Islet of Langerhans (tissue), 1 donor: ENCODE data around the gene BANF1.
"Not testable (repeated sequence)": the region's sequence is repeated elsewhere in the genome, so short reads cannot be mapped to it uniquely, and the experiment has no call there.

ENCODE experiments used
- FAIRE-seq: peaks from one replicate; lab custom pipeline; 2011; peaks lifted over from hg19 to GRCh38; lab: Jason Lieb, UNC

BANF1 gene

DNA sequence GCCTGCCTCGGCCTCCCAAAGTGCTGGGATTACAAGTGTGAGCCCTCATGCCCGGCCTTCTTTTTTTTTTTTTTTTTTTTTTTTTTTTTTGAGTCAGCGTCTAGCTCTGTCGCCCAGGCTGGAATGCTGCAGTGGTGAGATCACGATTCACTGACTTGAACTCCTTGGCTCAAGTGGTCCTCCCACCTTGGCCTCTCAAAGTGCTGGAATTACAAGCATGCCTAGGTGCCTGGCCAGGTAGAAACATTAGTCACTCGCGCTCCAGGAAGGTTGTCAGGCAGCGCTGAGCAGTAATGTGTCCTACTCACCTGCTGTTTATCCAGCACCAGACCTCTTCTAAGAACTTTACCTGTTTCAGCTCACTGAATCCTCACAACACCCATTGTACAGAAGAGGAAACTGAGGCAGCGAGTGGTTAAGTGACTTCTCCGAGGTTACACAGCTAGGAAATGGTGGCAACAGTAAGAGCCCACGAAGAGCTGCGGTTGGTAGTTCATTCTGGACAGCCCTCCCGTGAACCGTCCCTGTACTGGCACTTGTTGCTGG, 9.0 kb downstream of the BANF1 start:
- FAIRE-seq, result no peak

DNA sequence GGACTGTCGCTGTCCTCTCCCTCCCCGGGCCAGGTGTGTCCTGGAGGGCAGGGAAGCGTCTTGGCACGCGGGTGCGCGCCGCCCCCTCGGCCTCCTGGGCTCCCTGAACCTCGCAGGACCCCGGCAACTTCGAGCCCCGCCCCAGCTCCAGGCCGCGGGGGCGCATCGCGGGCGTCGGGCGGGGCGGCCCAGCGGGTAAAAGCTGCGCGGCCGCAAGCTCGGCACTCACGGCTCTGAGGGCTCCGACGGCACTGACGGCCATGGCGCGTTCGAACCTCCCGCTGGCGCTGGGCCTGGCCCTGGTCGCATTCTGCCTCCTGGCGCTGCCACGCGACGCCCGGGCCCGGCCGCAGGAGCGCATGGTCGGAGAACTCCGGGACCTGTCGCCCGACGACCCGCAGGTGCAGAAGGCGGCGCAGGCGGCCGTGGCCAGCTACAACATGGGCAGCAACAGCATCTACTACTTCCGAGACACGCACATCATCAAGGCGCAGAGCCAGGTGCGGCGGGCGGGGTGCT, 9.5 kb downstream of the BANF1 start, which contains the start of gene CST6:
CST6 (plus strand) TSS at position 224 of the 519 bp plus-strand sequence; CDS start at position 261, 37 bp downstream.
- FAIRE-seq, result no peak

DNA sequence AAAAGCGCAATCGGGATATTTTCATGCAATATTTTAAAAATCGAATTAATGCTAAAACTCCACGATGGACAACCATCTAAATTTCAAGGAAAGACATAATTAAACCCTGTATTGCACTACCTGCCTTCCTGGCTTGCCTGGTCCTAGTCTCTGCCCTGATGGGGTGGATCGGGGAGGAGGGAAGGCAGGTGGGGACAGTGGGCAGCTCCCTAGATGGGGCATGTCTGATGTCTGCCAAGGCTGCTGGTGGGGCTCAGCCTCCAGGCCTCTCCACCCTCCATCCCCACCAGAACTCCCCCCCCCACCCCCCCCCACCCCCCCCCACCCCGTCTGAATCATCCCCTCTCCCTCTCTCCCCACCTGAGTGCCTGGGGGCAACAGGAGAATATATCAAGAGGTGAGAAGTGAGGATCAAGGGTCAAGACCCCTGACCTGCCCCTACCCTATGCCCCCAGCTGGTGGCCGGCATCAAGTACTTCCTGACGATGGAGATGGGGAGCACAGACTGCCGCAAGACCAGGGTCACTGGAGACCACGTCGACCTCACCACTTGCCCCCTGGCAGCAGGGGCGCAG, 10.2 kb downstream of the BANF1 start:
- no peak for FAIRE-seq

DNA sequence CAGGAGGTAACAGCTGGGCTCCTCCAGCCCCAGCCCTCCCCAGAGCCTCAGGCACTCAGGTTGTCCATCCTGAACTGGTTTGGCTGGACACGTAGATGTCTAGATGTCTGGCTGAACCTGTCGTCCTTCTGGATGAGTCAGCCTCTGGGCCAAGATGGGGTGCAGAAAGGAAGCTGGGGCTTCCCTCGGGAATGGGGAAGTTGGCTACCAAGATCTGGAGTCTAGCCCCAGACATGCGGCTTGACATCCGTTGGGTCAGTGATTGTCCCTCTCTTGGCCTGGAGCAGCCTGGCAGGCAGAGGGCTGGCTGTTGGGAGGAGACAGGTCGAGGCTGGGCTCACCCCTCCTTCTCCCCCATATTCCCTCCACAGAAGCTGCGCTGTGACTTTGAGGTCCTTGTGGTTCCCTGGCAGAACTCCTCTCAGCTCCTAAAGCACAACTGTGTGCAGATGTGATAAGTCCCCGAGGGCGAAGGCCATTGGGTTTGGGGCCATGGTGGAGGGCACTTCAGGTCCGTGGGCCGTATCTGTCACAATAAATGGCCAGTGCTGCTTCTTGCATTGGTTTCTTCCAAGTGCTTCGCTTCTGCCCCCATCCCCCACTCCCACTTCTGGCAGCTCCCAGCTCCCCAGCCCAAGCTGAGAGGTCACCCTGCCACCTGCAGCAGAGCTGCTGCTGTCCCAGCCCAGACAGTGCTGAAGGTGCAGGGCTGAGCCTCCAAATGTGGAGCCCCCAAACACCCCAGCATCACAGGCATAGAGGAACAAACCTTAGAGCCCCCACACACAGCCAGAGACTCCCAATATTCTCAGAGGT, 10.9 kb downstream of the BANF1 start:
- no peak for FAIRE-seq

DNA sequence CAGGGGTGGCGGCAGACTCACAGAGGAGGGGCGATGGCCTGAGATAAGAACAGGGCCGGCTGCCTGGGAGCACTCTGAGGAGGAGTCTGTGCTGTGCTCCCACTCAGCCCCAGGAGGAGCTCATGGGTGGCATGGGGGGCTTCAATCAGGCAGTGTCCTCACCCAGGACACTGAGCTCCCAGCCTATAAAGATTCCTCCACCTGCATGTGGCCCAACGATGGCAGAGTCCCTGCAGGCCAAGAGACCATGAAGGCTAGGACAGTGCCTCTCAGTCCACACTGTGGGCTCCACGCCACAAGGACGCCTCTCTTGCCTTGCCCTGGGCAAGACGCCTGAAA, 11.4 kb downstream of the BANF1 start:
- FAIRE-seq, result no peak

DNA sequence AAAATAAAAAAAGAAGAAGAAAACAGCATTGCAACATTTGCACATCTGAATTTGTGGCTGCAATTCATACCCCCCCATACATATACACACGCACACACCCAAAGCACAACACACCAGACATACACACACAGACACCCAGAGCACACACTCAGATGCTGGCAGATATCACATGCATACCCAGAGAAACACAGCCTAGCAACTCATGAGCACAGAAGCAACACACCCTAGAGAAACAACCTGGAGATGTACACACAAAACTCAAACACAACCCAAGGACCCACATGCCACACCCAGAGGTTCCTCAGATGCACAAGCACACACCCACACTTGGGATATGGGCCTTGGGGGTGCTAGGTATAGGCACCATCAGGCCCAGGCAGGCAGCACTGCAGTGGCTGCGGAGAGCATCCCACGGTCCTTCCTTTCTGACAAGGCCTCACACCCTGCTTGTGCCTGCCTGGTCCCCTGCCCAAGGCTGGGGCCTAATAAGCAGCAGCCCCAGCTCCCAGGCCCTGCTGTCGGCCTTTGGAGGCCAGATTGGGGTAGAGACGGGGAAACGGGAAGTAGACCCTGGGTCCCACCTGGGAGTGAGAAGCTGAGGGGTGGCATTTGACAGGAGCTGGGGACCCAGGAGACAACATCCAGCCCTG, 12.6 kb downstream of the BANF1 start:
- no peak for FAIRE-seq

DNA sequence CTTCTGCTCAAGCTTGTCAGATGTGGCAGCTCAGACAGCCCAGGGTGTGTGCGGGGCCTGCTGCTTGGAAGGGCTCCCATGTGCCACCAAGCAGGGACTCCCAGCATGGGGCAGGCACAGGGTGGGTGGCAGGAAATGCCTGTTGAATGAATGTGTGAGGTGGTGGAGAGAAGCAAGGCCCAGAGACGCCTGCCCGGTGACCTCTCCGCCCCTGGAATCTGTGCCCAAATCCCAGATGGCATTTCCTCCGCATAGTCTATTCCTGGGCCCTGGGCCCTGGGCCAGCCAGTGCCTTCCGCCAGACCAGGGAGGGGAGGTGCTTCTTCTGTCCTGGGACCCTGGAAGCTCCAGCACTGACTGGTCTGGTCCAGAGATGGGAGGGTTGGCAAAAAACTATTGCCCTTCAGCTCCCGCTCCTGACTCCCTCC, 13.2 kb downstream of the BANF1 start:
- FAIRE-seq, result no peak

DNA sequence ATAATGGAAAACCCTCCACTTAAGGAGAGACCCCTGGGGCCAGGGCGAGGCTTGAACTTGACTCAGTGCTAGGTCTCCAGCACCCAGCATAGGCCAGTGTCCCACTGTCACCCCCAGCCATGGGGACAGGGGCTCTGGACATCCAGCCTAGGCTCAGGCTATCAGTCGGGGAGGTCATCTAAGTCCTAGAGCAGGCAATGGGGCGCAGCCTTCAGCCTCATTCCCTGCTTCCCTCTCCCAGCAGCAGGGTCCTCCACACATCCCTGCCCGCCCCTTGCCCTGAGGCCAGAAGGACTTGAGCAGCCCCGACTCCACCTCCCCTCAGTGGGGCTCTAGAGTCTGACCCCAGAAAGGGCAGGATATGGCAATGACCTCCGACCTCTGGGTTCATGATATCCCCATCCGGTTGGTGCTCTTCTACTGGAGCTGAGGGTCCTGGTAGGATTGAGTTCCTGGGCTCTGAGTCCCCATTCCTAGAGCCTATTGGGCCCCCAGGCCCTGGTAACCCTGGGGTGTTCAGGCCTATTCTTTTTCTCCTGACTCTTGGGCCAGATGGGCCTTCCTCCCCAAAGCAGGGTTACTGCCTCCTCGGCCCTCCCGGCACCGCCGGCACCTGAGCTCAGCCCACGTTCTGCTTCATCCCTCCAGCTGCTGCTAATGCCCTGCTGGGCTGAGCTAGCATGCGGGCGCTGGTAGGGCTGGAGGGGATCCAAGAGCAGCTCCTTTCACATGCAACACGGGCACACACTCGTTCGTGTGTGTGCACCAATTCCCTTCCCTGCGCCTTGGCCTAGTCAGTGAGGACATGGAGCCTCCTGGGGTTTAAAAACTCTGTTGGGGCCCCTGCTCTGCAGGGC, 13.9 kb downstream of the BANF1 start:
- no peak for FAIRE-seq

DNA sequence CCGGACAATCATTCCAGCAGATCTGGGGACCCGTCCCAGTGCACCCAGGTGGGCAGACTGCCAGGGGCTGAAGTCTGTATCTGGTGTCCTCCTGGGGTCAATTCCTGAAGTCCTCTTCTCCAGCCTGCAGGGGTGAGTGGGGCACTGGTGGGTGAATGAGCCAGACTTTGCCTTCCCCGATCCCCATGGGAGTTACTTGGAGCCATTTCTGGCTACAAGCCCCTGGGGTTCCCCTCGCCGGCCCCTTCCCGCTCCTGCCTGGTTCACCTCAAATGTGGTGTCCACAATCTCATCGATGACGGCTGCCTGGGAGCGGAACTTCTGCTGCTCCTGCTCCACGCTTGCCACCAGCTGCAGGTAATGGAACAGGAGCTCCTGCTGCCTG, 14.5 kb downstream of the BANF1 start:
- no peak for FAIRE-seq

DNA sequence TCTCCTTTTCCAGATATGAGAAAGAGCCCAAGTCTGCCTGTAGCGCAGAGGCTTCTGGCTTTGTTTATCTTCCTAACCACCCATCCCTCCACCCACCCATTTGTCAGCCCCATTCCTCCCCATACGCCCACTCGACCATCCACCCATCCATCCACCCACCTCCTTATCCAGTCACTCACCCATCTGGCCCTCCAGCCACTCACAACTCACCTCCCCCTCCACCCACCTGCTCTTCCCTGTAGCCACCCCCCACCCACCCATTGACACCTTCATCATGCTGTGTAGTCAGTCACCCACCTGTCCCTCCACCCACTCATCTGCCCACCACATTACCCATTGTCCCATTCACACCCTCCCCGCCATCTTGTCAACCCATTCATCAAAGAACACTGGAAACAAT, 15.0 kb downstream of the BANF1 start:
- FAIRE-seq, result no peak

DNA sequence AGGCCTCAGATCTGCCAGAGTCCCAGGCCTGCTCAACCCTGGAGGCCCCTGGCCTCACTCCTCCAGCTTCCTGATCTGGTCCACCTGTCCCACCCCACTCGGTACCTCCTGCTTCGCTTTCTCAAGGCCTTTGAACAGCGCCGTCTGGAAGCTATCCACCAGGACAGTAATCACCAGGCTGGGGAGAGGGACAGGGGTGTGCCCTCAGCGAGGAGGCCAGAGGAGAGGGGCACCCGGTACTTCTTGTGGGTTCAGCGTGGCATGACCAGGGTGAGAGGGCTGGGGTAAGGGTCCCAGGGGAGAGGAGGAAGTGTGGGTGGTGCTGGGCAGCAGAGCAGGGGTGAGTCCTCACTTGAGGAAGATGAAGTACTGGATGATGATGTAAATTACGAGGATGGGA, 17.9 kb downstream of the BANF1 start:
- no peak for FAIRE-seq

DNA sequence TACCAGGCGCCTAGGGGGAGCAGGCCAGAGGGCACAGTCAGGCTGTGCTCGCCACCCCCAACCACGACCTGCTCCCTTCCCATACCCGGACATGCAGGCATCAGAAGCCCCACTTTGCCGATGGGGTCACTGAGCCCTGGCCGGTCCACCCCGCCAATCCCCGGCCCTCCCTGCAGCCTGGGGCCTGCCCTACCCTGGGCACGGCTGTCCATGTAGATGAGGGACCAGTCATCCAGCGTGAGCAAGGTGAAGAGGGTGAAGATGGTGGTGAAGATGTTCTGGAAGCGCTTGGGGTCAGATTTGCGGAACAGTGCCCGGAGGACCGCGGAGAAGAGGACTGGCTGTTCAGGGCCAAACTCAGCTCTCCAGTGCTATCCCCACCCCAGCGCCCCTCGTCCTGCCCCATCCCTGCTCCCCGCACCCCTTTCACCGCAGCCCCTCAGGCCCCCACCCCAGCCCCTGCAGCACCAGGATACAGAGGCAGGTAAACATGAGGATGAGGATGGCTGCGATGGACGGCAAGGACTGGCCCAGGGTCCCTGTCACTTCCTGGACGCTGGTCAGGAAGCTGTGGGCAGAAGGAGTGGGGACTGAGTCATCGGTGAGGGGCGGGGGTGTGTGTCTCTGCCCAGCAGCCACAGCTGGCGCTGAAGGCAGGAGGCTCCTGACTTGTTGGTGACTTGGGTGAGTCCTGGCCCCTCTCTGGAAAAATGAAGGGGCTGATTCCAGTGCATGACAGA, 18.5 kb downstream of the BANF1 start:
- no peak for FAIRE-seq

DNA sequence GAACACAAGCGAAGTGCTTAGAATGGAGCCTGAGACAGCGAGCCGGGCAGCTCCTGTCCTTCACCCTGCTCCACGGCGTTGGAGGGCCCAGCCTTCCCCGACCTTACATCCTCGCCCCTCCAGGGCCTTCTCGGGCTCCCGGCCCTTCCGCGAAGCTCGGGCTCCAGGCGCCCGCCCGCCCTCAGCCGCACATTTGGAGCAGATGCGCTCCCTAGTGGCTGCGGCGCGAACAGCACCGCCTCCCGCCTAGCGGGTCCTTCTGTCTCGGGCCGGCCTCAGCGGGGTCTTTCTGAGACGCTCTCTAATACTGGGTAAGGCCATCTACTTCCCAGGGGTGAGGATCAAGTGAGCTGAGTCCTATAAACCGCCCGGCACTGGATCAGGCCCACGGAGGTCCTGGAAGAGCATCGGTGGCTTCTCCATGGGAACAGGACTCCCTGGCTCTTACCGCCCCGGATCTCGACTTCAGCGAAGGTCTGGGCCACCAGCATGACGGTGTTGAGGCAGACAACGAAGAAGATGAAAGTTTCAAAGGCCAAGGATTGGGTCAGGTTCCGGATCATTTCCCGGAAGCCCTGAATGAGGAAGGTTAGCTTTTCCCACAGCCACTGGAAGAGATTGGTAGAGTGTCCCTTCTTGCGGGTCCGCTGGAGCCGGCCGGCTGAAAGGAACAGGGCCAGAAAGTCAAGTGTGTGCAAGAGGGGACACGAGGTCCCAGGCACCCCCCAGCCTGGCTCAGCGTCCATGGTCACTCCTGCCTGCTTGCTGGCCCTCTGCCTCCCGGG, 20.3 kb downstream of the BANF1 start:
- FAIRE-seq, result no peak

DNA sequence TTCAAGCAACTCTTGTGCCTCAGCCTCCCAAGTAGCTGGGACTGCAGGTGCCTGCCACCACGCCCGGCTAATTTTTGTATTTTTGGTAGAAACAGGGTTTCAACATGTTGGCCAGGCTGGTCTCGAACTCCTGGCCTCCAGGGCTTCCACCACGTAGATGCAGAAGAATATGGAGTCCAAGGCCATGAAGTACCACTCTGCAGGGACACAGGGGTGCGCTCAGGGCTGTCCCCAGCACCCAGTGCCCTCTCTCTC, 20.8 kb downstream of the BANF1 start:
- FAIRE-seq, result not testable (repeated sequence)

DNA sequence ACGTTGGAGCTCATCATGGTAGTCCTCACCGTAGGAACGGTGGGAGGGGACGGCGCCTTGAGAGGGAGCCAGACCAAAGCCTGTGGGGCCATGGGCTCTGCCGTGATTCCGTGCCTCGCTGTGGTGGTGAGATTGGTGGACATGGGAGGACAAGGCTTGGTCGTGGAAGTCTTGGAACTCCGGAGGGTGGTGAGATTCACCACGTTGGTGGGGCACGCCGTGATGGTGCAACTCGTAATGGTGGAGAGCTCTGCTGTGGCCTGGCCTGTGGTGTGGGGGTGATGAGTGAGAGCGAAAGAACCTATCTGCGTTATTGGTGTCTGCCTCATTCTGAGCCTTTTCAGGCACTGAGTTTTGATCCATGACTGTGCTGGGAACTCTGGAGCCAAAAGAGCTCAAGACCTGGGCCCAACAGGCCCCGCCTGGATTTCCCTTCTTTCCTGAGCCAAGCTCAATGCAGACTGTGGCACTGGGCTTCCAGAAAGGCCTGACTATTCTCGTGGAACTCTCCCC, 23.8 kb downstream of the BANF1 start, which contains the start of gene CATSPER1:
CATSPER1 (minus strand) TSS at position 463 of the 513 bp plus-strand sequence; CDS start at position 363, 100 bp downstream.
- no peak for FAIRE-seq

DNA sequence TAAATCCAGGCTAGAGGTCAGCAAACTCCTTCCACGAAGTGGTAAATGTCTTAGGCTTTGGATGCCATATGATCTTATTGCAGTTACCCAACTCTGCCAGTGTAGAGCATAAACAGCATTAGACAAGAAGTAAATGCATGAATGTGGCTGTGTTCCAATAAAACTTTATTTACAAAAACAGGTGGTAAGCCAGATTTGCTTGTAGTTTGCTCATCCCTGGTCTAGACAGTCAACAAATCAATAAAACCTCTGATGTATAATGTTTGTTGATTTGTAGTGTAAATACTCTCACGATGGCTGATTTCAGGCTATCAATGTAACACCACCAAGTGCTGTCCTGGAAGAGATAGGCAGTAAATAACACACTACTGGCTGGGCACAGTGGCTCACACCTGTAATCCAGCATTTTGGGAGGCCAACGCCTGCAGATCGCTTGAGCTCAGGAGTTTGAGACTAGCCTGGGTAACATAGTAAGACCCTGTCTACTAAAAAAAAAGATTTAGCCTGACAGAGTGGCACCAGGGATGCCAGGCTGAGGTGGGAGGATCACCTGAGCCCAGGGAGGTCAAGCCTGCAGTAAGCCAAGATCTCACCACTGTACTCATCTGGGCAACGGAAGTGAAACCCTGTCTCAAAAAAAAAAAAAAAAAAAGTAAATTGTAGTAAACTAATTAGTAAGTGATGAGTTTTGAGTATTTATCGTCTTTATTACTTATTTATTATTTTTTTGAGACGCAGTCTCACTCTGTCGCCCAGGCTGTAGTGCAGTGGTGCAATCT, 30.8 kb downstream of the BANF1 start:
- FAIRE-seq, result no peak

DNA sequence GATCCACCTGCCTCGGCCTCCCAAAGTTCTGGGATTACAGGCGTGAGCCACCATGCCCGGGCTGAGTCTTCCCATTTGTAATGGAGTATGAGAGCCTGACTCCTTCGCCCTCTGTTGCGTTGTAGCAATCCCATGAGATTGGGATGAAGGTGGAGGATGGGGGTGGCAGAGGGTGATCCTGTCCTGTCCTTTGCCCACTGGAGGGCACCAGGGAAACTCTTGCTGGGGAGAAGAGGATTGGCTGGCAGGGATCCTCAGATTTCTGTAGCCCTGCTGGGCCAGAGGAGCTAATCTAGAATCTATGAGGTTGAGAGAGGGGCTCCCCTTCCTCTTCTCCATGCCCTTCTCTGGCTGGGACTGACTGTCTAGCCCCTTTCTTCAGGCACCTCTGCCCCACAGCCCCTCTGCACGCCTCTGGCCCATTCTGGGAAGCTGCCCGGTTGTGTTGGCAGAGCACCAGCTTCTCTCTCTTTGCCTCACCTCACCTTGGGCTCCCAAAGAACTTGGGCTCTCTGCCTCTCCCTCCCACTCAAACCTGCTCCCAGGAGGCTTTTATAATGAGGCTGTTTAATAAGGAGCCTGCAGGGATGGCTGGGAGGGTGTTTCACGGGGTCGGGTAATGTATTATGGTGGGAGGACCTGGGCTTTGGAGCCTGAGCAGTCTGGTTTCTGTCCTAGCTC, 33.5 kb downstream of the BANF1 start:
- FAIRE-seq, result no peak

DNA sequence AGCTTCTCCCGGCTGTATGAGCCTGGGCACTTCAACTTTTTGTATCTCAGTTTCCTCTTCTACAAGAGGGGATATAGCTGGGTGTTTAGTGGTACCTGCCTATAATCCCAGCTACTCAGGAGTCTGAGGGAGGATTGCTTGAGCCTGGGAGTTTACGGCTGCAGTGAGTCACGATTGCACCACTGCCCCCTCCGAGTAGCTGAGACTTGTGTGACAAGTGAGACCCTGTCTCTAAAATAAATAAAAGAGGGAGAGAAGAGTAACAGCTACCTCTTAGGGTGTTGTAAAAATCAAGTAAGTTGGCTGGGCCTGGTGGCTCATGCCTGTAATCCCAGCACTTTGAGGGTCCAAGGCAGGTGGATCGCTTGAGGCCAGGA, 34.0 kb downstream of the BANF1 start:
- no peak for FAIRE-seq

DNA sequence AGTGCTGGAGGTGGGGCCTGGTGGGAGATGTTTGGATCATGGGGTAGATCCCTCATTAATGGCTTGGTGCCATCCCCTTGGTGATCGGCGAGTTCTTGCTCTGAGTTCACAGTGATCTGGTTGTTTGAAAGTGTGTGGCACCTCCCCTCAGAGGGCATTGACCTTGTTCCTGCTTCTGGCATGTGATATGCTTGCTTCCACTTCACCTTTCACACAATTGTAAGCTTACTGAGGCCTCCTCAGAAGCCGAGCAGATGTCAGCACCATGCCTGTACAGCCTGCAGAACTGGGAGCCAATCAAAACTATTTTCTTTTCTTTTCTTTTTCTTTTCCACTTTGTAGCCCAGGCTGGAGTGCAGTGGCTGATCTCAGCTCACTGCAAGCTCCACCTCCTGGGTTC, 35.0 kb downstream of the BANF1 start:
- no peak for FAIRE-seq
